HCT116 (cell line): ENCODE data around the gene IL17B. TPM values are rescaled to one million over a fixed set of nuclear protein-coding genes. Genes with fewer than 3 reads are reported as not detected.

Experiments used
- ATAC-seq: fragments of 200-7000 bp; cut with Tn5 transposase; 2 replicates; pipeline ENCODE4 v1.9.1; 2020; ENCODE audit warnings: mild to moderate bottlenecking, moderate library complexity
- BruUV-seq: library from RNA; stranded (reverse); fragments of 400-500 nt; replicated peaks from 2 replicates; lab custom pipeline; 2021; lab: Mats Ljungman, UMichigan
- CTCF ChIA-PET: fragments of 300-600 bp; sonication (Branson Sonifier 250); formaldehyde crosslinking; loops from one replicate; lab custom pipeline; 2021; ENCODE audit warnings: antibody characterized with exemption; lab: Charles Lee
- POLR2A ChIA-PET: fragments of 300-600, 350-600 bp; sonication (Branson Sonifier 250); formaldehyde crosslinking; loops from one replicate; lab custom pipeline; 2021; ENCODE audit warnings: antibody characterized with exemption; lab: Charles Lee
- RAD21 ChIA-PET, 2 experiments: fragments of 300-600 bp; sonication (Branson Sonifier 250); formaldehyde crosslinking; loops; one replicate each; lab custom pipeline; 2023; ENCODE audit warnings: low total read pairs in 2 of 2; ENCODE audit not compliant: uncharacterized antibody in 2 of 2, unreplicated experiment in 2 of 2, low non-redundant PET in 1 of 2; lab: Charles Lee
- DNase-seq: peaks from one replicate; pipeline ENCODE4 v3.0.0-alpha.2; 2010; ENCODE audit warnings: low read depth, low spot score
- H2AFZ ChIP-seq: fragments of 200-600 bp; shearing (Covaris generic), sonication (generic); 2 replicates; pipeline ENCODE4 v1.6.1; 2017; ENCODE audit warnings: low read depth, mixed run types, mixed read lengths, antibody characterized with exemption, low read length; ENCODE audit not compliant: poor library complexity, severe bottlenecking
- H3K27ac ChIP-seq: 2 replicates; pipeline ENCODE4 v1.5.1; 2012; ENCODE audit warnings: low read depth, low read length
- H3K27me3 ChIP-seq: fragments of 200-600 bp; sonication (generic); 2 replicates; pipeline ENCODE4 v1.6.1; 2016; ENCODE audit warnings: mixed run types, low read length, mixed read lengths; ENCODE audit not compliant: insufficient read depth
- H3K36me3 ChIP-seq, 2 experiments: fragments of 200-500 bp in 1 of 2; fragments of 200-600 bp in 1 of 2; sonication (Bioruptor generic) in 1 of 2; sonication (generic) in 1 of 2; 2 replicates each; pipeline versions ENCODE4 v1.5.1 to v1.6.1; 2014 to 2016; ENCODE audit warnings: low read length in 2 of 2, inconsistent platforms in 1 of 2, mixed read lengths in 1 of 2, mixed run types in 1 of 2; ENCODE audit not compliant: insufficient read depth in 2 of 2, control insufficient read depth in 1 of 2
- H3K4me1 ChIP-seq, 2 experiments: fragments of 200-600 bp in 1 of 2; sonication (generic) in 1 of 2; 2 replicates each; pipeline versions ENCODE4 v1.5.1 to v1.6.1; 2012 to 2017; ENCODE audit warnings: low read length in 2 of 2, inconsistent platforms in 1 of 2, mild to moderate bottlenecking in 1 of 2, mixed read lengths in 1 of 2, mixed run types in 1 of 2, moderate library complexity in 1 of 2; ENCODE audit not compliant: insufficient read depth in 2 of 2, control insufficient read depth in 1 of 2
- H3K4me2 ChIP-seq: fragments of 200-600 bp; sonication (generic); 2 replicates; pipeline ENCODE4 v1.6.1; 2017; ENCODE audit warnings: mixed run types, low read length, mixed read lengths
- H3K4me3 ChIP-seq, 2 experiments: fragments of 200-600 bp in 1 of 2; sonication (generic) in 1 of 2; replicated peaks in 1 of 2; 2 replicates each; pipeline ENCODE4 v1.5.1; 2011 to 2016; ENCODE audit warnings: low read length in 2 of 2, control low read depth in 1 of 2, low read depth in 1 of 2, mild to moderate bottlenecking in 1 of 2, mixed read lengths in 1 of 2, mixed run types in 1 of 2
- H3K79me2 ChIP-seq: fragments of 200-600 bp; sonication (generic); 2 replicates; pipeline ENCODE4 v1.6.1; 2017; ENCODE audit warnings: mild to moderate bottlenecking, mixed run types, low read length, moderate library complexity, mixed read lengths; ENCODE audit not compliant: insufficient read depth
- H3K9ac ChIP-seq: fragments of 200-600 bp; sonication (generic); 2 replicates; pipeline ENCODE4 v1.6.1; 2016; ENCODE audit warnings: low read length, mixed read lengths
- H3K9me2 ChIP-seq: fragments of 200-600 bp; sonication (generic), shearing (Covaris generic); 2 replicates; pipeline ENCODE4 v1.6.1; 2017; ENCODE audit warnings: mixed run types, mild to moderate bottlenecking, moderate library complexity; ENCODE audit not compliant: insufficient read depth
- H3K9me3 ChIP-seq, 2 experiments: fragments of 200-500 bp in 1 of 2; fragments of 200-600 bp in 1 of 2; sonication (Bioruptor generic) in 1 of 2; sonication (generic) in 1 of 2; 2 replicates each; pipeline ENCODE4 v1.6.1; 2014 to 2017; ENCODE audit warnings: low read length in 2 of 2, mixed read lengths in 2 of 2, inconsistent platforms in 1 of 2, low read depth in 1 of 2, mild to moderate bottlenecking in 1 of 2, mixed run types in 1 of 2, moderate library complexity in 1 of 2; ENCODE audit not compliant: control insufficient read depth in 1 of 2, insufficient read depth in 1 of 2
- H4K20me1 ChIP-seq: fragments of 200-600 bp; sonication (generic), shearing (Covaris generic); 2 replicates; pipeline ENCODE4 v1.6.1; 2017; ENCODE audit warnings: mixed run types, mild to moderate bottlenecking, moderate library complexity; ENCODE audit not compliant: insufficient read depth
- CEBPB ChIP-seq: IDR thresholded peaks from 2 replicates; pipeline ENCODE4 v1.6.1; 2012; ENCODE audit warnings: low read depth
- ELF1 ChIP-seq: IDR thresholded peaks from 2 replicates; pipeline ENCODE4 v1.6.1; 2012; ENCODE audit warnings: low read depth, borderline replicate concordance
- FOSL1 ChIP-seq: IDR thresholded peaks from 2 replicates; pipeline ENCODE4 v1.6.1; 2012; ENCODE audit warnings: low read depth
- SP1 ChIP-seq: IDR thresholded peaks from 2 replicates; pipeline ENCODE4 v1.6.1; 2012; ENCODE audit warnings: low read depth
- intact Hi-C: fragments of 100-400 bp; cut with micrococcal nuclease; formaldehyde crosslinking; loops from 2 replicates; pipeline ENCODE4 v1.10.0; 2022
- total RNA-seq: library from RNA; stranded (reverse); gene quantifications from one replicate; pipeline ENCODE4 v1.2.1, GENCODE V29; 2021; ENCODE audit not compliant: unreplicated experiment
- TF ChIP-seq, protein P1 (sequence below): IDR thresholded peaks from 2 replicates; pipeline ENCODE4 v1.6.1; 2012; ENCODE audit warnings: low read depth
- TF ChIP-seq, protein P2 (sequence below): IDR thresholded peaks from 2 replicates; pipeline ENCODE4 v1.6.1; 2011; ENCODE audit warnings: mild to moderate bottlenecking, low read length, moderate library complexity; ENCODE audit not compliant: insufficient replicate concordance; ENCODE audit errors: extremely low read depth

IL17B gene
- total RNA-seq, 1 experiment from 2014 or later, result 0.81 TPM

DNA sequence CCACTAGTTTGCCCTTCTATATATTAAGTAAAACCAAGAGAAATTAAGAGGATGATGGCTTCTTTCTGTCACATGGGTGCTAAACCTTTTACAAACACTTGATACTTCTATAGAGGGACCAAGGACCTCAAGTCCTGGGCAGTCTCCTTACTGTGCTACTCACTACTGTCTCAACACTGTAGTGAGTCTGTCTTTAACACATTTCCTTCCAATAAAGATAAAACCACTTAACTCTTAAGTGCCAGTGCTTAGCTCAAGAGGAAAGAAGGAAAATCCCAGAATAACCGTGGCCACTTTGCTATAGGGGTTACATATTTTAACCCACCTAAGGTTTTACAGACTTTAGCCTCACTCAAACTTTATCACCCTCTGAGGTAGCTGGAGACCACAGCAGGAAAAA lies 38.2 kb downstream of the IL17B start (continued):
- TF ChIP-seq, protein P1, sequence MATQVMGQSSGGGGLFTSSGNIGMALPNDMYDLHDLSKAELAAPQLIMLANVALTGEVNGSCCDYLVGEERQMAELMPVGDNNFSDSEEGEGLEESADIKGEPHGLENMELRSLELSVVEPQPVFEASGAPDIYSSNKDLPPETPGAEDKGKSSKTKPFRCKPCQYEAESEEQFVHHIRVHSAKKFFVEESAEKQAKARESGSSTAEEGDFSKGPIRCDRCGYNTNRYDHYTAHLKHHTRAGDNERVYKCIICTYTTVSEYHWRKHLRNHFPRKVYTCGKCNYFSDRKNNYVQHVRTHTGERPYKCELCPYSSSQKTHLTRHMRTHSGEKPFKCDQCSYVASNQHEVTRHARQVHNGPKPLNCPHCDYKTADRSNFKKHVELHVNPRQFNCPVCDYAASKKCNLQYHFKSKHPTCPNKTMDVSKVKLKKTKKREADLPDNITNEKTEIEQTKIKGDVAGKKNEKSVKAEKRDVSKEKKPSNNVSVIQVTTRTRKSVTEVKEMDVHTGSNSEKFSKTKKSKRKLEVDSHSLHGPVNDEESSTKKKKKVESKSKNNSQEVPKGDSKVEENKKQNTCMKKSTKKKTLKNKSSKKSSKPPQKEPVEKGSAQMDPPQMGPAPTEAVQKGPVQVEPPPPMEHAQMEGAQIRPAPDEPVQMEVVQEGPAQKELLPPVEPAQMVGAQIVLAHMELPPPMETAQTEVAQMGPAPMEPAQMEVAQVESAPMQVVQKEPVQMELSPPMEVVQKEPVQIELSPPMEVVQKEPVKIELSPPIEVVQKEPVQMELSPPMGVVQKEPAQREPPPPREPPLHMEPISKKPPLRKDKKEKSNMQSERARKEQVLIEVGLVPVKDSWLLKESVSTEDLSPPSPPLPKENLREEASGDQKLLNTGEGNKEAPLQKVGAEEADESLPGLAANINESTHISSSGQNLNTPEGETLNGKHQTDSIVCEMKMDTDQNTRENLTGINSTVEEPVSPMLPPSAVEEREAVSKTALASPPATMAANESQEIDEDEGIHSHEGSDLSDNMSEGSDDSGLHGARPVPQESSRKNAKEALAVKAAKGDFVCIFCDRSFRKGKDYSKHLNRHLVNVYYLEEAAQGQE, result no peak
- TF ChIP-seq ELF1 (no peak), CEBPB (no peak)

- H3K36me3 ChIP-seq, result no peaks in the 10 kb centered on the region
- no peaks in the 10 kb centered on the region for H3K4me1 ChIP-seq
- no peak overlapping the region for H3K27ac ChIP-seq
- H3K4me3 ChIP-seq, result no peak overlapping the region
- ChIA-PET POLR2A (no interaction called here), RAD21 (no interaction called here), CTCF (no interaction called here)
- no peak overlapping the region for H3K4me2 ChIP-seq
- no peak for DNase-seq
- H3K9me3 ChIP-seq, result no peaks in the 10 kb centered on the region
- H3K9ac ChIP-seq, result no peak overlapping the region
- no peaks in the 10 kb centered on the region for H3K27me3 ChIP-seq
- H3K9me2 ChIP-seq, result no peaks in the 10 kb centered on the region
- ATAC-seq, result no peak
- H3K79me2 ChIP-seq, result no peaks in the 10 kb centered on the region
- no TSS peak for BruUV-seq
- H2AFZ ChIP-seq, result no peak overlapping the region
- intact Hi-C loops, result no loop called here
- no peaks in the 10 kb centered on the region for H4K20me1 ChIP-seq
- no peak for TF ChIP-seq SP1
- TF ChIP-seq, protein P2, sequence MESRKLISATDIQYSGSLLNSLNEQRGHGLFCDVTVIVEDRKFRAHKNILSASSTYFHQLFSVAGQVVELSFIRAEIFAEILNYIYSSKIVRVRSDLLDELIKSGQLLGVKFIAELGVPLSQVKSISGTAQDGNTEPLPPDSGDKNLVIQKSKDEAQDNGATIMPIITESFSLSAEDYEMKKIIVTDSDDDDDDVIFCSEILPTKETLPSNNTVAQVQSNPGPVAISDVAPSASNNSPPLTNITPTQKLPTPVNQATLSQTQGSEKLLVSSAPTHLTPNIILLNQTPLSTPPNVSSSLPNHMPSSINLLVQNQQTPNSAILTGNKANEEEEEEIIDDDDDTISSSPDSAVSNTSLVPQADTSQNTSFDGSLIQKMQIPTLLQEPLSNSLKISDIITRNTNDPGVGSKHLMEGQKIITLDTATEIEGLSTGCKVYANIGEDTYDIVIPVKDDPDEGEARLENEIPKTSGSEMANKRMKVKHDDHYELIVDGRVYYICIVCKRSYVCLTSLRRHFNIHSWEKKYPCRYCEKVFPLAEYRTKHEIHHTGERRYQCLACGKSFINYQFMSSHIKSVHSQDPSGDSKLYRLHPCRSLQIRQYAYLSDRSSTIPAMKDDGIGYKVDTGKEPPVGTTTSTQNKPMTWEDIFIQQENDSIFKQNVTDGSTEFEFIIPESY, result no peak
- no peak for TF ChIP-seq FOSL1
These were observed 40.7 kb downstream of the IL17B start for GRCh38 chr5:149338364-149338763.
